CD14-positive monocyte (primary cell): Measurements from ENCODE around the gene WNT6. TPM values are rescaled to one million over a fixed set of nuclear protein-coding genes. Genes with fewer than 3 reads are reported as not detected.

Experiments
- DNase-seq, 3 donors: peaks; one replicate each; pipeline ENCODE4 v3.0.0-alpha.2; 2011 to 2022
- H2AFZ ChIP-seq: 2 replicates; pipeline ENCODE4 v1.6.0; 2012; ENCODE audit warnings: mild to moderate bottlenecking, low read depth, low read length, inconsistent platforms; ENCODE audit not compliant: insufficient read depth, poor library complexity, severe bottlenecking
- H3K27ac ChIP-seq, 2 donors: 1 replicate in 1 of 2; 2 replicates in 1 of 2; pipeline ENCODE4 v1.5.1; 2012 to 2013; ENCODE audit warnings: low read length in 2 of 2, control low read depth in 1 of 2, inconsistent platforms in 1 of 2, low read depth in 1 of 2, mild to moderate bottlenecking in 1 of 2
- H3K27me3 ChIP-seq, 2 donors: one replicate each; pipeline versions ENCODE4 v1.6.0 to v1.6.1; 2011 to 2013; ENCODE audit warnings: low read length in 2 of 2; ENCODE audit not compliant: control insufficient read depth in 2 of 2, insufficient read depth in 2 of 2
- H3K36me3 ChIP-seq, 2 donors: replicated peaks in 1 of 2; 1 replicate in 1 of 2; 2 replicates in 1 of 2; pipeline versions ENCODE4 v1.5.1 to v1.6.1; 2012 to 2013; ENCODE audit warnings: low read length in 2 of 2, control low read depth in 1 of 2, inconsistent platforms in 1 of 2, mild to moderate bottlenecking in 1 of 2; ENCODE audit not compliant: insufficient read depth in 2 of 2, control insufficient read depth in 1 of 2
- H3K4me1 ChIP-seq, 2 donors: 1 replicate in 1 of 2; 2 replicates in 1 of 2; pipeline versions ENCODE4 v1.5.1 to v1.6.1; 2012 to 2013; ENCODE audit warnings: low read length in 2 of 2, control low read depth in 1 of 2, inconsistent platforms in 1 of 2, mild to moderate bottlenecking in 1 of 2, moderate library complexity in 1 of 2; ENCODE audit not compliant: insufficient read depth in 2 of 2, control insufficient read depth in 1 of 2
- H3K4me2 ChIP-seq: replicated peaks from 2 replicates; pipeline ENCODE3; 2012; ENCODE audit warnings: low read length, moderate library complexity, mild to moderate bottlenecking; ENCODE audit not compliant: poor library complexity, severe bottlenecking; ENCODE audit errors: extremely low read depth
- H3K4me3 ChIP-seq, 3 experiments: fragments of 200-600 bp in 1 of 3; sonication (generic) in 1 of 3; replicated peaks in 1 of 3; 1 replicate in 2 of 3; 2 replicates in 1 of 3; pipeline ENCODE4 v1.5.1; 2011 to 2013; ENCODE audit warnings: low read length in 3 of 3, mild to moderate bottlenecking in 3 of 3, control low read depth in 2 of 3, low read depth in 2 of 3, inconsistent platforms in 1 of 3, moderate library complexity in 1 of 3
- H3K79me2 ChIP-seq: 2 replicates; pipeline ENCODE4 v1.6.0; 2012; ENCODE audit warnings: mild to moderate bottlenecking, control low read depth, inconsistent platforms, low read length, moderate library complexity; ENCODE audit not compliant: insufficient read depth
- H3K9ac ChIP-seq: 2 replicates; pipeline ENCODE4 v1.6.0; 2017; ENCODE audit warnings: low read length, mild to moderate bottlenecking; ENCODE audit not compliant: insufficient read depth, poor library complexity, severe bottlenecking
- H3K9me3 ChIP-seq, 2 donors: replicated peaks in 1 of 2; 1 replicate in 1 of 2; 2 replicates in 1 of 2; pipeline versions ENCODE4 v1.5.1 to v1.6.1; 2012 to 2013; ENCODE audit warnings: low read length in 2 of 2, control low read depth in 1 of 2; ENCODE audit not compliant: control insufficient read depth in 1 of 2, insufficient read depth in 1 of 2
- H4K20me1 ChIP-seq: 2 replicates; pipeline ENCODE4 v1.6.0; 2012; ENCODE audit warnings: mild to moderate bottlenecking, low read length, control low read depth, moderate library complexity; ENCODE audit not compliant: insufficient read depth
- H3K27ac Mint-ChIP-seq, 7 donors: one replicate each; pipeline ENCODE4 v1.8.0; 2020; ENCODE audit warnings: mild to moderate bottlenecking in 7 of 7, mixed read lengths in 7 of 7, moderate library complexity in 6 of 7, inconsistent platforms in 2 of 7
- H3K27me3 Mint-ChIP-seq, 3 donors: one replicate each; pipeline ENCODE4 v1.8.0; 2021 to 2022; ENCODE audit warnings: low read depth in 3 of 3, mild to moderate bottlenecking in 3 of 3, mixed read lengths in 3 of 3, moderate library complexity in 3 of 3, inconsistent platforms in 1 of 3
- H3K36me3 Mint-ChIP-seq, 2 donors: one replicate each; pipeline ENCODE4 v1.8.0; 2020; ENCODE audit warnings: mixed read lengths in 2 of 2, inconsistent platforms in 1 of 2, mild to moderate bottlenecking in 1 of 2
- H3K4me1 Mint-ChIP-seq: one replicate; pipeline ENCODE4 v1.8.0; 2020; ENCODE audit warnings: mild to moderate bottlenecking, mixed read lengths
- H3K4me3 Mint-ChIP-seq, 2 donors: one replicate each; pipeline ENCODE4 v1.8.0; 2020; ENCODE audit warnings: mild to moderate bottlenecking in 2 of 2, mixed read lengths in 2 of 2, moderate library complexity in 1 of 2
- H3K9me3 Mint-ChIP-seq, 7 donors: one replicate each; pipeline ENCODE4 v1.8.0; 2020 to 2022; ENCODE audit warnings: mixed read lengths in 7 of 7, mild to moderate bottlenecking in 6 of 7, moderate library complexity in 6 of 7, inconsistent platforms in 2 of 7
- CTCF ChIP-seq: fragments of 200-600 bp; IDR thresholded peaks from one replicate; pipeline ENCODE4 v1.8.0; 2022; ENCODE audit warnings: antibody characterized with exemption, mild to moderate bottlenecking
- WGBS: methylation state at CpG from one replicate; pipeline ENCODE4 v1.1.5; 2013; ENCODE audit warnings: missing lambda C conversion rate; ENCODE audit not compliant: insufficient coverage; 5-methylcytosine and 5-hydroxymethylcytosine counted together
- intact Hi-C, 2 donors: fragments of 100-400 bp; cut with micrococcal nuclease; formaldehyde crosslinking; loops; one replicate each; pipeline versions ENCODE4 v1.15.0 to v1.15.1; 2023
- polyA plus RNA-seq, 3 donors: library from polyadenylated mRNA; depleted of rRNA in 1 of 3; unstranded in 2 of 3; stranded (reverse) in 1 of 3; fragments of 300-500 nt in 2 of 3; fragments of >200 nt in 1 of 3; fragmentation: Illumina TruSeq in 2 of 3; gene quantifications; 1 replicate in 2 of 3; 2 replicates in 1 of 3; pipeline ENCODE4 v1.2.3, GENCODE V29; 2012 to 2021

The WNT6 gene
- polyA plus RNA-seq, 3 donors: 0.27 to 0.65 (median 0.37) TPM

- Histone ChIP-seq H3K27ac (no peak overlapping the region), H2AFZ (no peak overlapping the region), H3K9me3 (peaks cover 0 to 36% of the 10 kb centered on the region in 2 donors), H3K9ac (no peak overlapping the region), H3K4me1 (peaks cover 4 to 11% of the 10 kb centered on the region in 2 donors), H3K27me3 (peaks cover 60 to 82% of the 10 kb centered on the region in 2 donors), H3K79me2 (no peaks in the 10 kb centered on the region), H3K4me3 (no peak overlapping the region), H3K4me2 (no peak overlapping the region), H4K20me1 (no peaks in the 10 kb centered on the region), H3K36me3 (no peaks in the 10 kb centered on the region)
- peaks cover 81 to 97% (median 81%) of the 10 kb centered on the region in 3 donors for H3K27me3 Mint-ChIP-seq
- WGBS: no CpG with 5 or more reads among the region's 1 CpG
- TF ChIP-seq CTCF: no peak
- intact Hi-C loops: no loop called here
- H3K4me3 Mint-ChIP-seq: peak overlapping the region in 1 of 2 donors; percentile 80
- H3K36me3 Mint-ChIP-seq: peaks cover 0 to 12% of the 10 kb centered on the region in 2 donors
- DNase-seq: no peak
- no peak overlapping the region for H3K27ac Mint-ChIP-seq
- H3K4me1 Mint-ChIP-seq: peaks cover 21% of the 10 kb centered on the region
- H3K9me3 Mint-ChIP-seq: peaks cover 0 to 19% (median 8%) of the 10 kb centered on the region in 7 donors
Measured at GRCh38 chr2:218882461-218882816, 22.8 kb downstream of the WNT6 start.

GRCh38 chr2:218882866-218883366, 23.3 kb downstream of the WNT6 start:
- Mint-ChIP-seq H3K36me3 (peaks cover 0 to 12% of the 10 kb centered on the region in 2 donors), H3K4me1 (peaks cover 21% of the 10 kb centered on the region), H3K4me3 (peak overlapping the region in 1 of 2 donors; percentile 77), H3K27me3 (peaks cover 78 to 94% (median 80%) of the 10 kb centered on the region in 3 donors), H3K27ac (no peak overlapping the region), H3K9me3 (peaks cover 0 to 19% (median 8%) of the 10 kb centered on the region in 7 donors)
- peaks cover 4 to 11% of the 10 kb centered on the region in 2 donors for H3K4me1 ChIP-seq
- DNase-seq: no peak
- H3K4me2 ChIP-seq: no peak overlapping the region
- no peak overlapping the region for H3K9ac ChIP-seq
- no peak overlapping the region for H3K27ac ChIP-seq
- H3K79me2 ChIP-seq: no peaks in the 10 kb centered on the region
- no peak for TF ChIP-seq CTCF
- no peak overlapping the region for H2AFZ ChIP-seq
- H3K4me3 ChIP-seq: no peak overlapping the region
- no peaks in the 10 kb centered on the region for H4K20me1 ChIP-seq
- H3K27me3 ChIP-seq: peaks cover 60 to 80% of the 10 kb centered on the region in 2 donors
- intact Hi-C loops: no loop called here
- no peaks in the 10 kb centered on the region for H3K36me3 ChIP-seq
- peaks cover 0 to 36% of the 10 kb centered on the region in 2 donors for H3K9me3 ChIP-seq
- no CpG with 5 or more reads among the region's 4 CpGs for WGBS
